ENCODE measurements around the gene STX12. TPM values are rescaled to one million over a fixed set of nuclear protein-coding genes. Genes with fewer than 3 reads are reported as not detected.
"Not testable (repeated sequence)": the region's sequence is repeated elsewhere in the genome, so short reads cannot be mapped to it uniquely, and the experiment has no call there.

Gene STX12
- total RNA-seq, 2 experiments from 2014 or later = 31.9 to 35.7 TPM

DNA sequence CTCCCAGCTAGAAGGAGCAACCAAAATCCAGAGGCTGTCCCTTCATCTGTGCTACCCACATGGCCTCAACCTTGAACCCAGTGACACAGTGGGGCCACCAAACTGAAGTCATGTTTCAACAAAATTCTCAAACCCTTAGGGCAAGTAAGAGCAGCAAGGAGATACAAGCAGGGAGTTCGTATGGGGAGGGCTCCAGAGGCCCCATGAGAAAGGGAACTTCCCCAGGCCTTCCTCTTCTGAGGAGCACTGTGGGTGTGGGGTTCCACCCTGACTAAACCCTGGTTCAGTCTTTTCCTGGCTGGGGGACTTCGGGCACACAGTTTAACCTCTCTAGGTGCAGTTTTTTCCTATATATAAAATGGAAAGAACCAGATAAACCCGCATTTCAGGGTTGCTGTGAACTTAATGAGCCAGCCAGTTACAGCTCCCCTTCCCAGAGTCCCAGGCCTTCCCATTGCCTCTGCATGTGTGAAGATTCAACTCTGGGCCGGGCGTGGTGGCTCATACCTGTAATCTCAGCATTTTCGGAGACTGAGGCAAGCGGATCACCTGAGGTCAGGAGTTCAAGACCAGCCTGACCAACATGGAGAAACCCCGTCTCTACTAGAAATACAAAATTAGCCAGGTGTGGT lies 91.4 kb downstream of the STX12 start:
- CTCF ChIA-PET = interaction anchor here (0.7 kb wide), 1 partner anchor 384 kb away, joined by 4 read pairs; no protein-coding TSS in a partner anchor

DNA sequence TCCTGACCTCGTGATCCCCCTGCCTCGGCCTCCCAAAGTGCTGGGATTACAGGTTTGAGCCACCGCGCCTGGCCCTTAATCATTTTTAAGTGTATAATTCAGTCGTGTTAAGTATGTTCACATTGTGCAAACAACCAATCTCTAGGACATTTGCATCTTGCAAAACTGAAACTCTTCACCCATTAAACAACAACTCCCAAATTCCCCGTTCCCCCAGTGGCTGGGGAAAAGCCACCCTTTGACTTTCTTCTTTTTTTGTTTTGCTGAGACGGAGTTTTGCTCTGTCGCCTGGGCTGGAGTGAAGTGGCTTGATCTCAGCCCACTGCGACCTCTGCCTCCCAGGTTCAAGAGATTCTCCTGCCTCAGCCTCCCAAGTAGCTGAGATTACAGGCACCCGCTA lies 92.8 kb downstream of the STX12 start:
- intact Hi-C loops (cut with micrococcal nuclease) = loop anchor here (2.0 kb wide), 2 partner anchors 25 to 35 kb away; partner anchors contain the start of gene PPP1R8
- no peak overlapping the region for H3K4me3 Mint-ChIP-seq
- H3K36me3 Mint-ChIP-seq (ENCODE audit: low read depth) = no peaks in the 10 kb centered on the region
- H3K27ac Mint-ChIP-seq = peak overlapping the region; percentile 13
- DNase-seq = no peak
- no peaks in the 10 kb centered on the region for H3K27me3 Mint-ChIP-seq (ENCODE audit: low read depth)
- peaks cover 49% of the 10 kb centered on the region for H3K4me1 Mint-ChIP-seq (ENCODE audit: low read depth)
- CTCF ChIA-PET = no interaction called here
- H3K9me3 Mint-ChIP-seq = no peaks in the 10 kb centered on the region

More for the DNA sequence above, 91.4 kb downstream of the STX12 start:
- Mint-ChIP-seq H3K27me3 (ENCODE audit: low read depth) (no peaks in the 10 kb centered on the region), H3K4me1 (ENCODE audit: low read depth) (peaks cover 44% of the 10 kb centered on the region), H3K4me3 (peak overlapping the region; percentile 43), H3K27ac (peak overlapping the region; percentile 93), H3K36me3 (ENCODE audit: low read depth) (no peaks in the 10 kb centered on the region), H3K9me3 (no peaks in the 10 kb centered on the region)
- intact Hi-C loops (cut with micrococcal nuclease) = loop anchor here (1.0 to 5.0 kb wide), 4 partner anchors 9 to 93 kb away; partner anchors contain the start of genes PPP1R8 and XKR8
- DNase-seq = peak; percentile 78

DNA sequence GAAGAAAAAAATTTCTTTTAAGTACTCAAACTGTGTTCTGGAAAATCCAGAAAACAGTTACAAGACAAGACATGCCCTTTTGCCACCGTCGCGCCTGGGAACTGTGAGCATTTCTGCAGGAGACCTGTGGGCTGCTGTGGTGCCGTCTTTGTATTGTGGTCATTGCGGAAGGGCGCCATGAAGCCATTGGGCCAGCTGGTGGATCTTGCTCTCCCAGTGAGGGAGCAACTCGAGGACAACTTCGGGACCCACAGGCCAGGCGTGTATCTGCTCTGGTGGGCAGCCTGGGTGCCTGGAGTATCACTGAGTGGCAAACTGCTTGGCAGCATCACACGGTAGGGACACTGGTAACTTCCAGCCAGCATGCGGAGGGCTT lies 95.5 kb downstream of the STX12 start:
- intact Hi-C loops (cut with micrococcal nuclease) = no loop called here
- Mint-ChIP-seq H3K4me1 (ENCODE audit: low read depth) (peaks cover 47% of the 10 kb centered on the region), H3K36me3 (ENCODE audit: low read depth) (no peaks in the 10 kb centered on the region), H3K9me3 (no peaks in the 10 kb centered on the region), H3K27ac (peak overlapping the region; percentile 91), H3K27me3 (ENCODE audit: low read depth) (no peaks in the 10 kb centered on the region), H3K4me3 (peak overlapping the region; percentile 67)
- DNase-seq = no peak
- CTCF ChIA-PET = no interaction called here

GRCh38 chr1:27868932-27869718 lies 96.1 kb downstream of the STX12 start:
- Mint-ChIP-seq H3K4me1 (ENCODE audit: low read depth) (peaks cover 46% of the 10 kb centered on the region), H3K9me3 (no peaks in the 10 kb centered on the region), H3K36me3 (ENCODE audit: low read depth) (no peaks in the 10 kb centered on the region), H3K27ac (peak overlapping the region; percentile 91), H3K4me3 (peak overlapping the region; percentile 67), H3K27me3 (ENCODE audit: low read depth) (no peaks in the 10 kb centered on the region)
- intact Hi-C loops (cut with micrococcal nuclease) = no loop called here
- CTCF ChIA-PET = interaction anchor here (0.5 kb wide), 1 partner anchor 221 kb away, joined by 4 read pairs; no protein-coding TSS in a partner anchor
- DNase-seq = peak; percentile 77

DNA sequence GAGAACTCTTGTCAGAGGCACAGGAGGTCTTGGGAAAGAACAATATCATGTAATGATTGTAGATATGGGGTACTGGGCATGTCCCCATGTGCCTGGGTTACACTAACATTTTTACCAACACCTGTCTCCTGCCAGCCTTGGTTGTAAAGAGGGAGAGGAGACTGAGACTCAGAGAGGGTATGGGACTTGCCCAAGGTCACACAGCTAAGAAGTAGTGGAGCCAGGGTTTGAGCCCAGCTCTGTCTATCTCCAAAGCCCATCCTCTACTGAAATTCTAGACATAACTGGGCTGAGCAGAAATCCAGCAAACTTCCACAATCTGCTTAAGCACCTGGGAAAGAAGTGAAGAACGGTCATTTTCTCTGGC lies 96.7 kb downstream of the STX12 start:
- no peaks in the 10 kb centered on the region for H3K36me3 Mint-ChIP-seq (ENCODE audit: low read depth)
- no peaks in the 10 kb centered on the region for H3K9me3 Mint-ChIP-seq
- peaks cover 44% of the 10 kb centered on the region for H3K4me1 Mint-ChIP-seq (ENCODE audit: low read depth)
- peak overlapping the region; percentile 67 for H3K4me3 Mint-ChIP-seq
- H3K27me3 Mint-ChIP-seq (ENCODE audit: low read depth) = no peaks in the 10 kb centered on the region
- intact Hi-C loops (cut with micrococcal nuclease) = loop anchor here (5.0 kb wide), 1 partner anchor 97 kb away; the partner anchor contains the start of gene STX12
- H3K27ac Mint-ChIP-seq = peak overlapping the region; percentile 91
- CTCF ChIA-PET = interaction anchor here (0.5 kb wide), 1 partner anchor 220 kb away, joined by 4 read pairs; no protein-coding TSS in a partner anchor
- DNase-seq = no peak

GRCh38 chr1:27871076-27871475 lies 98.1 kb downstream of the STX12 start:
- CTCF ChIA-PET, H3K4me3 Mint-ChIP-seq: not testable (repeated sequence)
- peaks cover 45% of the 10 kb centered on the region for H3K4me1 Mint-ChIP-seq (ENCODE audit: low read depth)

GRCh38 chr1:27872059-27872801 lies 99.2 kb downstream of the STX12 start, which contains the start of gene THEMIS2:
Gene THEMIS2, plus strand, starts transcription at chr1:27872544. Its CDS starts 28 bp downstream, at chr1:27872572.
- Mint-ChIP-seq H3K4me3 (peak within 1 kb of the TSS; percentile 86), H3K27me3 (ENCODE audit: low read depth) (no peaks in the 10 kb centered on the region), H3K36me3 (ENCODE audit: low read depth) (peaks cover 2% of the 10 kb centered on the region), H3K27ac (peak within 1 kb of the TSS; percentile 74), H3K9me3 (no peaks in the 10 kb centered on the region), H3K4me1 (ENCODE audit: low read depth) (peaks cover 51% of the 10 kb centered on the region)
- CTCF ChIA-PET = interaction anchor here (0.6 kb wide), 1 partner anchor 11 kb away, joined by 3 read pairs; no protein-coding TSS in a partner anchor
- intact Hi-C loops (cut with micrococcal nuclease) = loop anchor here (5.0 kb wide), 1 partner anchor 100 kb away; the partner anchor contains the start of gene STX12
- DNase-seq = peak; percentile 81

More at GRCh38 chr1:27871076-27871475, 98.1 kb downstream of the STX12 start:
- H3K36me3 Mint-ChIP-seq (ENCODE audit: low read depth); H3K27me3 Mint-ChIP-seq (ENCODE audit: low read depth); DNase-seq; H3K9me3 Mint-ChIP-seq; H3K27ac Mint-ChIP-seq: not testable (repeated sequence)
- intact Hi-C loops (cut with micrococcal nuclease) = loop anchor here (5.0 kb wide), 1 partner anchor 99 kb away; the partner anchor contains the start of gene STX12

GRCh38 chr1:27872802-27873551 lies 100.0 kb downstream of the STX12 start:
- CTCF ChIA-PET = interaction anchor here (0.6 kb wide), 1 partner anchor 11 kb away, joined by 3 read pairs; no protein-coding TSS in a partner anchor
- peak overlapping the region; percentile 74 for H3K27ac Mint-ChIP-seq
- H3K27me3 Mint-ChIP-seq (ENCODE audit: low read depth) = no peaks in the 10 kb centered on the region
- no peaks in the 10 kb centered on the region for H3K9me3 Mint-ChIP-seq
- intact Hi-C loops (cut with micrococcal nuclease) = loop anchor here (1.0 to 5.0 kb wide), 3 partner anchors 9 to 101 kb away; partner anchors contain the start of genes PPP1R8 and STX12
- peaks cover 2% of the 10 kb centered on the region for H3K36me3 Mint-ChIP-seq (ENCODE audit: low read depth)
- peak overlapping the region; percentile 86 for H3K4me3 Mint-ChIP-seq
- peak; percentile 62 for DNase-seq
- peaks cover 48% of the 10 kb centered on the region for H3K4me1 Mint-ChIP-seq (ENCODE audit: low read depth)

GRCh38 chr1:27873671-27874384 lies 100.8 kb downstream of the STX12 start:
- Mint-ChIP-seq H3K4me3 (peak overlapping the region; percentile 86), H3K36me3 (ENCODE audit: low read depth) (peaks cover 2% of the 10 kb centered on the region), H3K9me3 (no peaks in the 10 kb centered on the region), H3K27ac (peak overlapping the region; percentile 74), H3K4me1 (ENCODE audit: low read depth) (peaks cover 46% of the 10 kb centered on the region), H3K27me3 (ENCODE audit: low read depth) (no peaks in the 10 kb centered on the region)
- peak; percentile 55 for DNase-seq
- CTCF ChIA-PET = interaction anchor here (0.7 kb wide), 1 partner anchor 59 kb away, joined by 4 read pairs; no protein-coding TSS in a partner anchor
- intact Hi-C loops (cut with micrococcal nuclease) = loop anchor here (1.0 to 5.0 kb wide), 3 partner anchors 10 to 102 kb away; partner anchors contain the start of genes PPP1R8 and STX12

All from activated naive CD4-positive, alpha-beta T cell treated with anti-CD3 and anti-CD28 coated beads for 36 hours (primary cell).